AG04450 (cell line): ENCODE data around the gene KRT75. TPM values are rescaled to one million over a fixed set of nuclear protein-coding genes. Genes with fewer than 3 reads are reported as not detected.

Experiments
- CTCF ChIA-PET: fragments of 300-600, 350-600 bp; formaldehyde crosslinking; extraction: SDS; loops from one replicate; lab custom pipeline; 2022; ENCODE audit warnings: antibody characterized with exemption, inconsistent platforms; lab: Charles Lee
- POLR2A ChIA-PET: fragments of 350-600 bp; formaldehyde crosslinking; extraction: SDS; loops from one replicate; lab custom pipeline; 2021; ENCODE audit warnings: antibody characterized with exemption, inconsistent platforms; lab: Yijun Ruan, JAX
- DNase-seq: peaks from one replicate; pipeline ENCODE4 v3.0.0-alpha.2; 2011; ENCODE audit warnings: low read depth, low spot score
- H3K27ac ChIP-seq: one replicate; pipeline ENCODE4 v1.5.1; 2012; ENCODE audit warnings: low read depth, low read length, control low read depth
- H3K27me3 ChIP-seq: one replicate; pipeline ENCODE4 v1.6.0; 2012; ENCODE audit warnings: low read length; ENCODE audit not compliant: control insufficient read depth, insufficient read depth
- H3K4me3 ChIP-seq: 2 replicates; pipeline ENCODE4 v1.5.1; 2011; ENCODE audit warnings: mild to moderate bottlenecking, low read depth, low read length, control low read depth
- H3K9me3 ChIP-seq: 2 replicates; pipeline ENCODE4 v1.5.1; 2012; ENCODE audit warnings: low read length; ENCODE audit not compliant: control insufficient read depth, insufficient read depth
- CTCF ChIP-seq: IDR thresholded peaks from 2 replicates; pipeline ENCODE4 v1.5.1; 2011; ENCODE audit warnings: low read depth, low read length, control low read depth, inconsistent platforms
- polyA plus RNA-seq: library from polyadenylated mRNA; depleted of rRNA; stranded (reverse); fragments of >200 nt; gene quantifications from 2 replicates; pipeline ENCODE4 v1.2.3, GENCODE V29; 2011

The KRT75 gene
- polyA plus RNA-seq, 1 experiment: not detected

GRCh38 chr12:52404951-52405350 is 29.2 kb downstream of the KRT75 start:
- Histone ChIP-seq H3K9me3 (no peaks in the 10 kb centered on the region), H3K4me3 (no peak overlapping the region), H3K27ac (no peak overlapping the region), H3K27me3 (peaks cover 15% of the 10 kb centered on the region)
- ChIA-PET CTCF (no interaction called here), POLR2A (no interaction called here)
- no peak for TF ChIP-seq CTCF
- DNase-seq: no peak

GRCh38 chr12:52403561-52403960 is 30.6 kb downstream of the KRT75 start:
- Histone ChIP-seq H3K9me3 (no peaks in the 10 kb centered on the region), H3K27ac (no peak overlapping the region), H3K27me3 (peaks cover 15% of the 10 kb centered on the region), H3K4me3 (no peak overlapping the region)
- POLR2A ChIA-PET: no interaction called here
- CTCF ChIA-PET: no interaction called here
- no peak for DNase-seq
- no peak for TF ChIP-seq CTCF

- peaks cover 11% of the 10 kb centered on the region for H3K27me3 ChIP-seq
- no peak for TF ChIP-seq CTCF
- H3K4me3 ChIP-seq: no peak overlapping the region
- ChIA-PET CTCF (interaction anchor here (2.8 kb wide), 1 partner anchor 31 kb away, joined by 9 read pairs; no protein-coding TSS in a partner anchor), POLR2A (no interaction called here)
- no peak for DNase-seq
- no peak overlapping the region for H3K27ac ChIP-seq
- no peaks in the 10 kb centered on the region for H3K9me3 ChIP-seq
These were observed 31.2 kb downstream of the KRT75 start for GRCh38 chr12:52402873-52403540.

- no peak overlapping the region for H3K27ac ChIP-seq
- POLR2A ChIA-PET: no interaction called here
- peaks cover 10% of the 10 kb centered on the region for H3K27me3 ChIP-seq
- H3K4me3 ChIP-seq: no peak overlapping the region
- no peaks in the 10 kb centered on the region for H3K9me3 ChIP-seq
- CTCF ChIA-PET: interaction anchor here (2.8 kb wide), 1 partner anchor 30 kb away, joined by 9 read pairs; no protein-coding TSS in a partner anchor
- TF ChIP-seq CTCF: no peak
- DNase-seq: no peak
These were observed 31.8 kb downstream of the KRT75 start for GRCh38 chr12:52402377-52402776.

GRCh38 chr12:52401926-52402325 is 32.2 kb downstream of the KRT75 start:
- H3K4me3 ChIP-seq: no peak overlapping the region
- POLR2A ChIA-PET: no interaction called here
- no peaks in the 10 kb centered on the region for H3K9me3 ChIP-seq
- no peak for TF ChIP-seq CTCF
- CTCF ChIA-PET: interaction anchor here (0.6 to 2.8 kb wide), 2 partner anchors 29 to 289 kb away, joined by 3 to 9 read pairs; no protein-coding TSS in a partner anchor
- peaks cover 14% of the 10 kb centered on the region for H3K27me3 ChIP-seq
- DNase-seq: no peak
- no peak overlapping the region for H3K27ac ChIP-seq
